ENCODE measurements around the gene LPAR5.

- TF ChIP-seq CTCF (IDR thresholded peaks at IDR 0.05) (peak in 2 of 4 experiments; percentile 8 to 13), POLR2A (IDR thresholded peaks at IDR 0.05) (no peak)
These were observed 15.4 kb downstream of the LPAR5 start for GRCh38 chr12:6620137-6620884.

Measured in uterus (tissue), 2 donors.